H1 (cell line): ENCODE data around the gene CORO7. TPM values are rescaled to one million over a fixed set of nuclear protein-coding genes. Genes with fewer than 3 reads are reported as not detected.

Source experiments
- CHD7 ChIP-seq: fragments of 300-600 bp; sonication (generic); IDR thresholded peaks from 2 replicates; pipeline ENCODE4 v1.7.1; 2012; ENCODE audit warnings: low read length, moderate library complexity, mild to moderate bottlenecking, inconsistent platforms; ENCODE audit not compliant: insufficient replicate concordance
- polyA plus RNA-seq, 7 experiments: library from polyadenylated mRNA; depleted of rRNA in 3 of 7; stranded (reverse) in 5 of 7; unstranded in 2 of 7; fragments of >200 nt in 5 of 7; fragments of 200-250 nt in 2 of 7; gene quantifications; 1 replicate in 5 of 7; 2 replicates in 1 of 7; 4 replicates in 1 of 7; pipeline versions ENCODE4 v1.2.1 to v1.2.3, GENCODE V29; 2011 to 2013; ENCODE audit warnings: missing spikeins in 2 of 7, mixed read lengths in 2 of 7
- total RNA-seq: library from RNA; stranded (reverse); fragmentation: NEBNext Ultra II Directional; extraction: Animal tissue kit (Norgen Biotek cat#: 25700); gene quantifications from 2 replicates; pipeline ENCODE4 v1.2.1, GENCODE V29; 2021

Gene CORO7
- total and polyA plus RNA-seq, 2 of the 8 experiments (the other 6 are each of a cell fraction or from before 2014, with no cell fraction given), result 25.2 to 29.8 TPM

GRCh38 chr16:4389051-4389955 is 27.1 kb downstream of the CORO7 start (continued):
- TF ChIP-seq CHD7, result no peak
